K562 (cell line): ENCODE data around the gene ZSWIM4. TPM values are rescaled to one million over a fixed set of nuclear protein-coding genes. Genes with fewer than 3 reads are reported as not detected.

ENCODE experiments used
- CREB1 ChIP-seq, 2 experiments: sonication (generic) in 1 of 2; formaldehyde crosslinking in 1 of 2; IDR thresholded peaks; 2 replicates each; pipeline versions ENCODE4 v1.6.1 to v1.8.0; 2012 to 2022; ENCODE audit warnings: inconsistent platforms in 1 of 2, mild to moderate bottlenecking in 1 of 2, missing genetic modification reagents in 1 of 2, moderate library complexity in 1 of 2
- CREB3 ChIP-seq: fragments of 450-650 bp; conservative IDR thresholded peaks from 2 replicates; pipeline ENCODE4 v1.6.1; 2016; ENCODE audit warnings: missing genetic modification characterization, low read depth, mild to moderate bottlenecking, missing compliant biosample characterization, moderate library complexity
- CREM ChIP-seq: IDR thresholded peaks from 2 replicates; pipeline ENCODE4 v1.6.1; 2014; ENCODE audit warnings: antibody characterized with exemption, low read depth
- CTCFL ChIP-seq: IDR thresholded peaks from 2 replicates; pipeline ENCODE4 v1.6.1; 2011; ENCODE audit warnings: borderline replicate concordance, low read depth, mild to moderate bottlenecking, moderate library complexity, low read length; ENCODE audit not compliant: insufficient read depth, poor library complexity, severe bottlenecking
- DPF2 ChIP-seq: fragments of 450-650 bp; IDR thresholded peaks from 2 replicates; pipeline ENCODE4 v1.6.1; 2016
- E2F1 ChIP-seq: sonication (generic); formaldehyde crosslinking; IDR thresholded peaks from 2 replicates; pipeline ENCODE4 v1.8.1; 2023; ENCODE audit warnings: mild to moderate bottlenecking, missing genetic modification reagents, moderate library complexity
- MITF ChIP-seq: IDR thresholded peaks from 2 replicates; pipeline ENCODE4 v1.6.1; 2014; ENCODE audit warnings: antibody characterized with exemption
- NCOA1 ChIP-seq: fragments of 450-650 bp; IDR thresholded peaks from 2 replicates; pipeline ENCODE4 v1.6.1; 2016; ENCODE audit warnings: low read depth
- NONO ChIP-seq, 2 experiments: fragments of 200-400 bp in 1 of 2; fragments of 450-650 bp in 1 of 2; formaldehyde crosslinking in 1 of 2; IDR thresholded peaks; 2 replicates each; pipeline ENCODE4 v1.6.1; 2017; ENCODE audit warnings: low read depth in 2 of 2, mild to moderate bottlenecking in 2 of 2, moderate library complexity in 2 of 2, low read length in 1 of 2
- SMAD4 ChIP-seq: fragments of 250-450 bp; sonication (Bioruptor Pico); conservative IDR thresholded peaks from 2 replicates; pipeline ENCODE4 v1.8.0; 2021; ENCODE audit warnings: inconsistent platforms, mild to moderate bottlenecking, moderate library complexity
- SNAPC5 ChIP-seq: fragments of 250-450 bp; sonication (Bioruptor Pico); IDR thresholded peaks from 2 replicates; pipeline ENCODE4 v1.8.0; 2021; ENCODE audit warnings: moderate library complexity, mild to moderate bottlenecking, inconsistent platforms
- TFAP4 ChIP-seq: sonication (generic); formaldehyde crosslinking; IDR thresholded peaks from 2 replicates; pipeline ENCODE4 v1.8.0; 2022; ENCODE audit warnings: missing genetic modification reagents, mild to moderate bottlenecking, moderate library complexity, borderline replicate concordance
- ZBTB26 ChIP-seq: fragments of 450-650 bp; formaldehyde crosslinking; IDR thresholded peaks from 2 replicates; pipeline ENCODE4 v1.4.0; 2022; ENCODE audit warnings: missing genetic modification characterization
- ZNF583 ChIP-seq: fragments of 250-450 bp; sonication (Bioruptor Pico); IDR thresholded peaks from 2 replicates; pipeline ENCODE4 v1.4.0; 2020
- polyA plus RNA-seq, 8 experiments: library from polyadenylated mRNA; depleted of rRNA in 4 of 8; stranded (reverse) in 5 of 8; unstranded in 3 of 8; fragments of >200 nt; fragmentation: Nextera tagmentation in 2 of 8; fragmentation: Illumina TruSeq in 1 of 8; extraction: Ambion mirVana in 2 of 8; extraction: Trizol in 1 of 8; gene quantifications; 2 replicates each; pipeline versions ENCODE4 v1.2.1 to v1.2.3, GENCODE V29; 2011 to 2014; ENCODE audit warnings: inconsistent platforms in 1 of 8, missing spikeins in 1 of 8
- total RNA-seq, 7 experiments: library from RNA; depleted of rRNA in 6 of 7; stranded (reverse); fragments of >200 nt in 6 of 7; fragmentation: Illumina TruSeq in 2 of 7; extraction: Trizol in 2 of 7; gene quantifications; 2 replicates each; pipeline versions ENCODE4 v1.2.1 to v1.2.3, GENCODE V29; 2011 to 2021; ENCODE audit warnings: low replicate concordance in 1 of 7

Gene ZSWIM4
- total and polyA plus RNA-seq, 9 of the 15 experiments (the other 6 are each of a cell fraction or from before 2014, with no cell fraction given), result 0.25 to 3.7 (median 0.79) TPM; not detected in 2

- no peak for TF ChIP-seq CTCFL
- 0 out of 2 replicates have a peak, but pooled peaks have one; percentile 9 for TF ChIP-seq E2F1 (CRISPR knock-in tag)
- TF ChIP-seq NCOA1, result peak; percentile 5; the same call in 1 of the 2 replicates
- TF ChIP-seq SNAPC5 (CRISPR knock-in tag), result no peak
- TF ChIP-seq SMAD4 (CRISPR knock-in tag), result no peak
- TF ChIP-seq NONO (IDR thresholded peaks at IDR 0.05; ENCODE audit: low read depth in 2 of 2, low read length in 1 of 2), result no peak
- peak; percentile 61; the same call in 1 of the 2 replicates for TF ChIP-seq CREB3 (tag)
- peak; percentile 35; the same call in 1 of the 2 replicates for TF ChIP-seq CREM
- TF ChIP-seq DPF2, result peak; percentile 91
- TF ChIP-seq ZBTB26 (CRISPR knock-in tag), result 0 out of 2 replicates have a peak, but pooled peaks have one; percentile 5
- 0 out of 2 replicates have a peak, but pooled peaks have one; percentile 9 for TF ChIP-seq ZNF583 (CRISPR knock-in tag)
- TF ChIP-seq TFAP4 (CRISPR knock-in tag), result peak; percentile 58; the same call in 1 of the 2 replicates
- TF ChIP-seq MITF, result 0 out of 2 replicates have a peak, but pooled peaks have one; percentile 6
- TF ChIP-seq CREB1 (IDR thresholded peaks at IDR 0.05), result no peak
- 0 out of 2 replicates have a peak, but pooled peaks have one; percentile 7 for TF ChIP-seq CREB1 (CRISPR knock-in tag; IDR thresholded peaks at IDR 0.05)
Observed at GRCh38 chr19:13850910-13851733, 55.9 kb downstream of the ZSWIM4 start (continued).
